Activated CD8-positive, alpha-beta memory T cell treated with anti-CD3 and anti-CD28 coated beads, Interleukin-2, amount 50 U/mL, for 24 hours (primary cell): ENCODE measurements around the gene C9orf78.

ENCODE experiments used
- DNase-seq: peaks from one replicate; pipeline ENCODE4 v3.0.0-alpha.2; 2020; ENCODE audit errors: extremely low read depth

The C9orf78 gene

GRCh38 chr9:129845373-129845772, 10.3 kb upstream of the C9orf78 start:
- DNase-seq, result no peak

- DNase-seq, result no peak
These were observed 6.0 kb upstream of the C9orf78 start for GRCh38 chr9:129841071-129841470.

- no peak for DNase-seq
These were observed 5.0 kb upstream of the C9orf78 start for GRCh38 chr9:129840034-129840433.

GRCh38 chr9:129839324-129840023, 4.4 kb upstream of the C9orf78 start:
- no peak for DNase-seq

GRCh38 chr9:129838707-129839259, 3.7 kb upstream of the C9orf78 start:
- no peak for DNase-seq

- no peak for DNase-seq
These were observed 1.4 kb upstream of the C9orf78 start for GRCh38 chr9:129836311-129837007.

GRCh38 chr9:129835860-129836223, 767 bp upstream of the C9orf78 start:
- DNase-seq, result no peak

- DNase-seq, result no peak
These were observed 467 bp downstream of the C9orf78 start for GRCh38 chr9:129834489-129835127.

- no peak for DNase-seq
These were observed 2.1 kb downstream of the C9orf78 start for GRCh38 chr9:129832982-129833381.

- DNase-seq, result no peak
These were observed 6.1 kb downstream of the C9orf78 start for GRCh38 chr9:129828969-129829368.

GRCh38 chr9:129828051-129828450, 7.0 kb downstream of the C9orf78 start:
- no peak for DNase-seq

- DNase-seq, result no peak
These were observed 8.3 kb downstream of the C9orf78 start for GRCh38 chr9:129826759-129827158.

GRCh38 chr9:129826344-129826743, 8.7 kb downstream of the C9orf78 start:
- DNase-seq, result no peak

GRCh38 chr9:129823935-129824601, 11.0 kb downstream of the C9orf78 start, which contains the start of gene TOR1A:
Gene TOR1A, minus strand, starts transcription at chr9:129824136. Its CDS starts 51 bp downstream, at chr9:129824085.
- peak; percentile 88 for DNase-seq

GRCh38 chr9:129823542-129823934, 11.5 kb downstream of the C9orf78 start:
- no peak for DNase-seq

GRCh38 chr9:129822898-129823541, 12.1 kb downstream of the C9orf78 start:
- no peak for DNase-seq

GRCh38 chr9:129816501-129817435, 18.3 kb downstream of the C9orf78 start:
- no peak for DNase-seq

- no peak for DNase-seq
These were observed 19.8 kb downstream of the C9orf78 start for GRCh38 chr9:129815278-129815677.

- DNase-seq, result no peak
These were observed 20.4 kb downstream of the C9orf78 start for GRCh38 chr9:129814432-129815223.

GRCh38 chr9:129813661-129814060, 21.4 kb downstream of the C9orf78 start:
- no peak for DNase-seq
